Activated T-helper 17 cell treated with anti-CD3 and anti-CD28 coated beads, Interleukin-2, amount 50 U/mL, for 72 hours (primary cell): ENCODE results near the gene ARHGEF9. TPM values are rescaled to one million over a fixed set of nuclear protein-coding genes. Genes with fewer than 3 reads are reported as not detected.
"Not testable (repeated sequence)": the region's sequence is repeated elsewhere in the genome, so short reads cannot be mapped to it uniquely, and the experiment has no call there.

Experiments used
- ATAC-seq: fragments of 150-1000 bp; cut with Tn5 transposase; replicated peaks from 2 replicates; pipeline ENCODE4 v1.10.0; 2021; ENCODE audit warnings: mild to moderate bottlenecking, moderate library complexity
- H3K27ac Mint-ChIP-seq: one replicate; pipeline ENCODE4 v1.8.0; 2022; ENCODE audit warnings: mixed read lengths
- H3K27me3 Mint-ChIP-seq: one replicate; pipeline ENCODE4 v1.8.0; 2022; ENCODE audit warnings: mixed read lengths
- H3K36me3 Mint-ChIP-seq: one replicate; pipeline ENCODE4 v1.8.0; 2022; ENCODE audit warnings: low read depth, mild to moderate bottlenecking, mixed read lengths
- H3K4me1 Mint-ChIP-seq: one replicate; pipeline ENCODE4 v1.8.0; 2022; ENCODE audit warnings: mixed read lengths
- H3K4me3 Mint-ChIP-seq: one replicate; pipeline ENCODE4 v1.8.0; 2022; ENCODE audit warnings: mild to moderate bottlenecking, mixed read lengths
- H3K9me3 Mint-ChIP-seq: one replicate; pipeline ENCODE4 v1.8.0; 2022; ENCODE audit warnings: mixed read lengths
- total RNA-seq, 2 donors: library from RNA; stranded (reverse); gene quantifications; one replicate each; pipeline ENCODE4 v1.2.3, GENCODE V29; 2022

The ARHGEF9 gene
- total RNA-seq, 2 donors from 2014 or later: 16.9 to 17.9 TPM

- H3K4me1 Mint-ChIP-seq: no peaks in the 10 kb centered on the region
- H3K36me3 Mint-ChIP-seq: peaks cover 30% of the 10 kb centered on the region
- H3K9me3 Mint-ChIP-seq: no peaks in the 10 kb centered on the region
- no peak for ATAC-seq
- H3K4me3 Mint-ChIP-seq: no peak overlapping the region
- H3K27ac Mint-ChIP-seq: no peak overlapping the region
- no peaks in the 10 kb centered on the region for H3K27me3 Mint-ChIP-seq
Observed at GRCh38 chrX:63661676-63662075, 123.3 kb downstream of the ARHGEF9 start.

DNA sequence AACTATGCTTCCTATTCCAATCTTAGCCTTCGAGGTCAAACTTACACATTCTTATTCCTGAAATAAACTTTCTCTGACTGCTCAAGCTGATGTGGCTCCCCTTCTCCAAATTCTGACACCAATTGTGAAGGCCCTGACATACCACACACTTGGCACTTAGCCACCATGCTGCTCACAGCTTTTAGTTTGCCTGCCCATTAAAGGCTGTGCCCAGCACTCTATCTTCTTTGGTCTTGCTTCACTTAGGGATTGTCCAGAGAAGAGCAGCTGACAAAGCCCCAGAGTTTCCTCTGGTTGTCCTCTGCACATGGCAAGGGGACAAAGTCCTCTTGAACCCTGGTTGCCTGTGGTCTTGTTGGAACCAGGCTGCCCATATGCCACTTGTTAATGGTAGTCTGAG, 126.1 kb downstream of the ARHGEF9 start:
- ATAC-seq: no peak
- Mint-ChIP-seq H3K4me1 (no peaks in the 10 kb centered on the region), H3K36me3 (peaks cover 39% of the 10 kb centered on the region), H3K9me3 (no peaks in the 10 kb centered on the region), H3K27me3 (no peaks in the 10 kb centered on the region), H3K4me3 (no peak overlapping the region), H3K27ac (no peak overlapping the region)

- Mint-ChIP-seq H3K36me3 (peaks cover 45% of the 10 kb centered on the region), H3K4me3 (no peak overlapping the region), H3K27ac (no peak overlapping the region), H3K9me3 (no peaks in the 10 kb centered on the region), H3K27me3 (no peaks in the 10 kb centered on the region), H3K4me1 (no peaks in the 10 kb centered on the region)
- no peak for ATAC-seq
Observed at GRCh38 chrX:63657821-63658220, 127.2 kb downstream of the ARHGEF9 start.

DNA sequence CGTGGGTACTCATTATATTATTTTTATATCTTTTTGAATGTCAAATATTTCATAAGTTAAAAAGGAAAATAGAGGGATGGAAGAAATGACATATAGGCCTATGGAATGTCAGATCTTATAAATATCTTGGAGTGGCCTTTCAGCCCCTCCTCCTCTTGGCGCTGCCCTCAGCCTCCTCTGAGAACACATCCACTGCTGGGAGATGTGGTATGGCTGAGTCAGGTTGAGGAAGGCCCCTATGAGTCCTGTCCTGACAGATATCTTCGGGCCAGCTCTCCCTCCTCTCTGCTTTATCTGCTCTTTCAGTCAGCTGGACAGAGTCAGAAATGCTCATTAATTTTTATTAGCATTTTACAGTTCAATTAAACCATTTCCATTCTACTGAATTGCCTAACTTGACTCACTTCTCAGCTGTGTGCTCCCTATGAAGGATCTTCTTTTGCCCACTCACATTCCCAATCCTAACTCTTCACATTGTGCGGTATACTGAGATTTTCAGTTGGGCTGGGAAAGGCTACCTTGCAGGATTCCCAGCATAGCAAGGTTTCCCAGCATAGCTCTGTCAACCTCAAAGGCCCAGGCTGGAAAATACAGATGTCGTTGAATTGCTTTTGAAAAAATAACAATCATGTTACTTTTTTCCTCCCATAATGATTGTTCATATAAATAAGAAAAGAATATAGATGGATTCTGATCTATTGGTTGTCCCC, 128.0 kb downstream of the ARHGEF9 start:
- H3K36me3 Mint-ChIP-seq: peaks cover 48% of the 10 kb centered on the region
- H3K27me3 Mint-ChIP-seq: no peaks in the 10 kb centered on the region
- H3K27ac Mint-ChIP-seq: no peak overlapping the region
- no peak for ATAC-seq
- H3K4me1 Mint-ChIP-seq: no peaks in the 10 kb centered on the region
- no peak overlapping the region for H3K4me3 Mint-ChIP-seq
- H3K9me3 Mint-ChIP-seq: no peaks in the 10 kb centered on the region

- no peak overlapping the region for H3K27ac Mint-ChIP-seq
- no peak for ATAC-seq
- no peaks in the 10 kb centered on the region for H3K9me3 Mint-ChIP-seq
- no peaks in the 10 kb centered on the region for H3K27me3 Mint-ChIP-seq
- H3K4me3 Mint-ChIP-seq: no peak overlapping the region
- H3K4me1 Mint-ChIP-seq: no peaks in the 10 kb centered on the region
- peaks cover 45% of the 10 kb centered on the region for H3K36me3 Mint-ChIP-seq
Observed at GRCh38 chrX:63652086-63652765, 132.8 kb downstream of the ARHGEF9 start.

- peaks cover 13% of the 10 kb centered on the region for H3K36me3 Mint-ChIP-seq
- not testable (repeated sequence) for H3K4me1 Mint-ChIP-seq, H3K9me3 Mint-ChIP-seq, H3K4me3 Mint-ChIP-seq, ATAC-seq, H3K27me3 Mint-ChIP-seq, H3K27ac Mint-ChIP-seq
Observed at GRCh38 chrX:63645748-63646147, 139.3 kb downstream of the ARHGEF9 start.

- Mint-ChIP-seq H3K36me3 (peaks cover 40% of the 10 kb centered on the region), H3K27ac (no peak overlapping the region), H3K9me3 (peaks cover 4% of the 10 kb centered on the region), H3K4me1 (no peaks in the 10 kb centered on the region), H3K4me3 (no peak overlapping the region), H3K27me3 (no peaks in the 10 kb centered on the region)
- ATAC-seq: no peak
Observed at GRCh38 chrX:63635750-63636149, 149.3 kb downstream of the ARHGEF9 start.

- H3K9me3 Mint-ChIP-seq: no peaks in the 10 kb centered on the region
- no peaks in the 10 kb centered on the region for H3K27me3 Mint-ChIP-seq
- H3K27ac Mint-ChIP-seq: no peak overlapping the region
- H3K4me1 Mint-ChIP-seq: no peaks in the 10 kb centered on the region
- H3K36me3 Mint-ChIP-seq: no peaks in the 10 kb centered on the region
- no peak for ATAC-seq
- no peak overlapping the region for H3K4me3 Mint-ChIP-seq
Observed at GRCh38 chrX:63613531-63614028, 171.4 kb downstream of the ARHGEF9 start.

DNA sequence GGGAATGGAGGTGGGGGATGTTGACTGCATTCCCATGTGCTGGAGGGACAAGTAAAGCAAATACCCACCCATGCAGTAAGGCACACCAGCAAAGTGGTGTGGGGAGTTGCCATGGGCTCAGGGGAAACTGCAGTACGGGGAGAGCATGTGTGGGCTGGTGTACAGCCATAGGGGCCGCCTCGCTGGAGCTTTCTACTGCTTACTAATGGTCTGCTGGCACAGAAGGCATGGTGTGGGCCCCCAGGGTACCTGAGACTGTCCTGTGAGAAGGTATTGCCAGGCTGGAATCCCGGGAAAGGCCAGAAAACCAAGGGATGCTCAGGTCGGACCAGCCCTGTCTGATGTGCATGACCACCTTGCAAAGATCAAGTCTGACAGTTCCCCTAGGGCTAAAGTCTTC, 199.1 kb downstream of the ARHGEF9 start:
- Mint-ChIP-seq H3K4me1 (no peaks in the 10 kb centered on the region), H3K27ac (no peak overlapping the region), H3K27me3 (no peaks in the 10 kb centered on the region), H3K36me3 (no peaks in the 10 kb centered on the region), H3K4me3 (no peak overlapping the region), H3K9me3 (no peaks in the 10 kb centered on the region)
- ATAC-seq: no peak
